Neutrophil (primary cell): ENCODE measurements around the gene HHAT.

Experiments used
- H3K27ac ChIP-seq: fragments of 200-600 bp; sonication (generic); 2 replicates; pipeline ENCODE4 v1.5.1; 2016; ENCODE audit warnings: mild to moderate bottlenecking, moderate library complexity
- H3K27me3 ChIP-seq: fragments of 200-600 bp; sonication (generic); 2 replicates; pipeline ENCODE4 v1.6.0; 2016; ENCODE audit warnings: mild to moderate bottlenecking
- H3K36me3 ChIP-seq: fragments of 200-600 bp; sonication (generic); 2 replicates; pipeline ENCODE4 v1.5.1; 2017
- H3K4me1 ChIP-seq, 2 experiments: fragments of 200-600 bp in 1 of 2; sonication (generic) in 1 of 2; 1 replicate in 1 of 2; 2 replicates in 1 of 2; pipeline versions ENCODE4 v1.5.1 to v1.6.1; 2013 to 2016; ENCODE audit warnings: low read depth in 1 of 2, low read length in 1 of 2, mild to moderate bottlenecking in 1 of 2, moderate library complexity in 1 of 2; ENCODE audit not compliant: control insufficient read depth in 1 of 2, insufficient read depth in 1 of 2
- H3K4me3 ChIP-seq, 2 experiments: fragments of 200-600 bp in 1 of 2; sonication (generic) in 1 of 2; 1 replicate in 1 of 2; 2 replicates in 1 of 2; pipeline ENCODE4 v1.5.1; 2013 to 2016; ENCODE audit warnings: low read depth in 1 of 2, low read length in 1 of 2, mild to moderate bottlenecking in 1 of 2, moderate library complexity in 1 of 2
- H3K9me3 ChIP-seq: fragments of 200-600 bp; sonication (generic); 2 replicates; pipeline ENCODE4 v1.5.1; 2016
- TF ChIP-seq, protein P1 (sequence below): fragments of 200-600 bp; sonication (generic); IDR thresholded peaks from 2 replicates; pipeline ENCODE4 v1.5.1; 2016; ENCODE audit warnings: antibody characterized with exemption

The HHAT gene

DNA sequence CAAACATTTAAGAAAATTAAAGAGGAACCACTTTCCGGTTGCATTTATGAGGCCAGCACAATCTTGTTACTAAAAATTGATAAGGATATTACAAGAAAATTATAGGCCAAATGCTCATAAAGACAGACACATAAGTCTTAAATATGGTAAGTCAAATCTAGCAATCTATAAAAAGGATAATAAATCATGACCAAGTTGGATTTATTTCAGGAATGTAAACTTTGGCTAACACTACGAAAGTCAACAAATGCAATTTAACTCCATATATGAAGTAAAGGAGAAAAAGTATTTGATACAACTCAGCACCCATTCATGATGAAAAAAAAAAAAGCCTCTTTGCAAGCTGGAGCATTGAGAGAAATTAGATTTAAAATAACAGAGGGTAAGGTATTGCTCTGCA lies 6.3 kb downstream of the HHAT start:
- H3K27ac ChIP-seq, result no peak overlapping the region
- H3K9me3 ChIP-seq, result no peaks in the 10 kb centered on the region
- peaks cover 14% of the 10 kb centered on the region for H3K27me3 ChIP-seq

GRCh38 chr1:210336362-210336761 lies 7.7 kb downstream of the HHAT start:
- Histone ChIP-seq H3K4me1 (no peaks in the 10 kb centered on the region), H3K4me3 (no peak overlapping the region), H3K36me3 (no peaks in the 10 kb centered on the region), H3K9me3 (no peaks in the 10 kb centered on the region), H3K27ac (no peak overlapping the region), H3K27me3 (peaks cover 8% of the 10 kb centered on the region)
- TF ChIP-seq, protein P1, sequence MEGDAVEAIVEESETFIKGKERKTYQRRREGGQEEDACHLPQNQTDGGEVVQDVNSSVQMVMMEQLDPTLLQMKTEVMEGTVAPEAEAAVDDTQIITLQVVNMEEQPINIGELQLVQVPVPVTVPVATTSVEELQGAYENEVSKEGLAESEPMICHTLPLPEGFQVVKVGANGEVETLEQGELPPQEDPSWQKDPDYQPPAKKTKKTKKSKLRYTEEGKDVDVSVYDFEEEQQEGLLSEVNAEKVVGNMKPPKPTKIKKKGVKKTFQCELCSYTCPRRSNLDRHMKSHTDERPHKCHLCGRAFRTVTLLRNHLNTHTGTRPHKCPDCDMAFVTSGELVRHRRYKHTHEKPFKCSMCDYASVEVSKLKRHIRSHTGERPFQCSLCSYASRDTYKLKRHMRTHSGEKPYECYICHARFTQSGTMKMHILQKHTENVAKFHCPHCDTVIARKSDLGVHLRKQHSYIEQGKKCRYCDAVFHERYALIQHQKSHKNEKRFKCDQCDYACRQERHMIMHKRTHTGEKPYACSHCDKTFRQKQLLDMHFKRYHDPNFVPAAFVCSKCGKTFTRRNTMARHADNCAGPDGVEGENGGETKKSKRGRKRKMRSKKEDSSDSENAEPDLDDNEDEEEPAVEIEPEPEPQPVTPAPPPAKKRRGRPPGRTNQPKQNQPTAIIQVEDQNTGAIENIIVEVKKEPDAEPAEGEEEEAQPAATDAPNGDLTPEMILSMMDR, result no peak

More for the DNA sequence above, 6.3 kb downstream of the HHAT start:
- no peaks in the 10 kb centered on the region for H3K4me1 ChIP-seq
- TF ChIP-seq, protein P1, result no peak
- H3K4me3 ChIP-seq, result no peak overlapping the region
- no peaks in the 10 kb centered on the region for H3K36me3 ChIP-seq

- no peaks in the 10 kb centered on the region for H3K4me1 ChIP-seq
- no peak overlapping the region for H3K27ac ChIP-seq
- no peaks in the 10 kb centered on the region for H3K36me3 ChIP-seq
- H3K9me3 ChIP-seq, result no peaks in the 10 kb centered on the region
- no peaks in the 10 kb centered on the region for H3K27me3 ChIP-seq
- TF ChIP-seq, protein P1, result no peak
- no peak overlapping the region for H3K4me3 ChIP-seq
These were observed 10.8 kb downstream of the HHAT start for GRCh38 chr1:210339500-210339899.

DNA sequence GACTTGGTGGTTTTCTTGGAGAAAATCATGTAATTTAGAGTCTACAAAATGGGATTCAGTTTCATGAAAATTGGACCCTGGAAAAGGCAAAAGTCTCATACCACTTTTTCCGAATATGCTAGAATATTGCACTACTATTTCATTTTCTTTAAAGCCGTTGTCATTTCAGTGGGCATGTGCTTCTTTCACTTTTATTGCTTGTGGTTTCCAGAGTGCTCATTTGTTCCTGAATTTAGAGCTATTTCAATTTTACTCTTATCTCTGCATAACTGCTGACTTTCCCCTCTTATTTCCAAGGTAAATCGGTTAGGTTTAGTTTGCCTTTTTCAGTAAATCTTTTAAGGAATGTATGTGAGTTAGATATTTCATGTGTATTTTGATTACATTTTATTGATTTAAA lies 11.6 kb downstream of the HHAT start:
- no peak overlapping the region for H3K4me3 ChIP-seq
- TF ChIP-seq, protein P1, result no peak

DNA sequence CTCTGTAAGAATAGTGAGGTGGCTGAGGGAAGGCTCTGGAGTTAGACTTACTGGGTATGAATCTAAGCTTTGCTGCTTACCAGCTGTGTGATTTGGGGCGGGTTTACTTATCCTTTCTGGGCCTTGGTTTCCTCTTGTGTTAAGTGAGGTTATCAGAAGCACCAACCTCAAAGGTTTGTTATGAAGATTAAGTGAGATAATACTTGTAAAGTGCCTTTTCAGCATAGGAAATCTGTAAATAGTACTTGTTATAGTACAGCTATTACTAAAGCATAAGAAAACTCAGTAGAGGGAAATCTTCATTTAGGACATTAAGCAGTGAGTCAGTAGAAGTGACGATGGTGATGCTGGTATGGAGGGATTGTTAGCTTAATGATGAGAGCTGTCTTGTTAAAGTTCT lies 12.1 kb downstream of the HHAT start:
- Histone ChIP-seq H3K27ac (no peak overlapping the region), H3K27me3 (no peaks in the 10 kb centered on the region), H3K4me3 (no peak overlapping the region)

More for the DNA sequence above, 11.6 kb downstream of the HHAT start:
- Histone ChIP-seq H3K4me1 (no peaks in the 10 kb centered on the region), H3K27me3 (no peaks in the 10 kb centered on the region), H3K36me3 (no peaks in the 10 kb centered on the region), H3K9me3 (no peaks in the 10 kb centered on the region), H3K27ac (no peak overlapping the region)

More for the DNA sequence above, 12.1 kb downstream of the HHAT start:
- H3K4me1 ChIP-seq, result no peaks in the 10 kb centered on the region
- no peaks in the 10 kb centered on the region for H3K36me3 ChIP-seq
- TF ChIP-seq, protein P1, result no peak
- H3K9me3 ChIP-seq, result no peaks in the 10 kb centered on the region
